Measurements from ENCODE around the gene MAP2.

MAP2 gene

DNA sequence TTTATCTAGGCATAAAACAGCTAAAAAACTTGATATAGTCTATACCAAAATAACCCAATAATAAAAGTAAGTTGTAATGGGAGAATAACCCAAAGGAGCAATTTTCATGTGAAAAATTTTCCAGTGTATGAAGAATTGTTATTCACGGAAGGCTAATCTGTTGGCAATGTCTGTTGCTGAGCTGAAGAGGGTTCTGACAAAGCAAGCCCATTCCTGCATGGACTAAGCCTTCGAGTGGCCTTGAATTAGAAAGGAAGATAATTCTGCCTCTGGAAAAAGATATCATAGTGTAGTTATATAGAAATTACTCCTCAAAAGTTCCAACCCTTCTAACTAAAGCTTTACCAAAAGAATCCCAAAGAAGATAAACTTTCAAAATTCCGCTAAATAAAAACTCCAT lies 101.5 kb downstream of the MAP2 start:
- no peak for DNase-seq (ENCODE audit: low read depth)
- H3K4me3 ChIP-seq (ENCODE audit: low read depth, low read length) = no peak overlapping the region
- TF ChIP-seq, protein P1, sequence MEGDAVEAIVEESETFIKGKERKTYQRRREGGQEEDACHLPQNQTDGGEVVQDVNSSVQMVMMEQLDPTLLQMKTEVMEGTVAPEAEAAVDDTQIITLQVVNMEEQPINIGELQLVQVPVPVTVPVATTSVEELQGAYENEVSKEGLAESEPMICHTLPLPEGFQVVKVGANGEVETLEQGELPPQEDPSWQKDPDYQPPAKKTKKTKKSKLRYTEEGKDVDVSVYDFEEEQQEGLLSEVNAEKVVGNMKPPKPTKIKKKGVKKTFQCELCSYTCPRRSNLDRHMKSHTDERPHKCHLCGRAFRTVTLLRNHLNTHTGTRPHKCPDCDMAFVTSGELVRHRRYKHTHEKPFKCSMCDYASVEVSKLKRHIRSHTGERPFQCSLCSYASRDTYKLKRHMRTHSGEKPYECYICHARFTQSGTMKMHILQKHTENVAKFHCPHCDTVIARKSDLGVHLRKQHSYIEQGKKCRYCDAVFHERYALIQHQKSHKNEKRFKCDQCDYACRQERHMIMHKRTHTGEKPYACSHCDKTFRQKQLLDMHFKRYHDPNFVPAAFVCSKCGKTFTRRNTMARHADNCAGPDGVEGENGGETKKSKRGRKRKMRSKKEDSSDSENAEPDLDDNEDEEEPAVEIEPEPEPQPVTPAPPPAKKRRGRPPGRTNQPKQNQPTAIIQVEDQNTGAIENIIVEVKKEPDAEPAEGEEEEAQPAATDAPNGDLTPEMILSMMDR (IDR thresholded peaks at IDR 0.05; ENCODE audit: control insufficient read depth, extremely low read depth, insufficient read depth) = no peak

DNA sequence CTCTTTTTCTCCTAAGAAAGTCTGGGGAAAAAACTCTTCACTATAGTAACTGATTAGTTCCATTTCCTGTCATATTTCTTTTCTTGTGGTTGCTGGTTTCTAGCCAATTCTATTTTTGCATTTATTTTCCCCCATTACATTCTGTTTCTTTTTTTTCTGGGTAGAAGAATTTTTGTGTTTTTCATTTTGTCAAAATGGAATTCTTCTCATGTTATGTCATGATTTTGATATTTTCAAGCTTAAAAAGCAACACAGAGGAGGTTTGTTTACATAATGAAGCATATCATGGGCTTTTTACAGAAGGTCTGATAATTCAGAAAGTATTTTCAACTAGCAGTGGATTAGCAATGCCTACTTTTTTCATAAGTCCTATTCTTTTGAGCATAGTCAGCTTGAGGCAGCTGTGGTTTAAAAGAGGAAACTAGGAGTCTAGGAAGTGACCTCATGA lies 102.0 kb downstream of the MAP2 start:
- TF ChIP-seq, protein P1 (IDR thresholded peaks at IDR 0.05; ENCODE audit: control insufficient read depth, extremely low read depth, insufficient read depth) = no peak
- no peak for DNase-seq (ENCODE audit: low read depth)
- no peak overlapping the region for H3K4me3 ChIP-seq (ENCODE audit: low read depth, low read length)

DNA sequence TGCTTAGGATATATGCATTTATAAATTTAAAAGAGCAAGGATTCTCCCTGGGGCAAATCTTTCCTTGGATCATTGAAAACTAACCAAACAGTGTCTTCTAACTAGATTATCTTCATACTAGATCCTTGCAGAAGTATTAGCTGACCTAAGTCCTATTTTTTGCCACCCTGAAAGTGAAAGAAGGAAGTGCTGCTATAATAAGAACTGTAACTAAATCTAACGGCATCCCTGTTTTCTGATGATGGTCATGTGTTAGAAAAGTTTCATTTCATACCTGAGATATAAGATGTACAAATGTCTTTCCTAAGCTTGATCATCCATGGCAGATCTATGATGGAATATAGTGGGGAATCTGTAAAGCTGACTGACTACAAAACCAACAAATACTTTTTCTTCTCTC lies 102.7 kb downstream of the MAP2 start:
- TF ChIP-seq, protein P1 (IDR thresholded peaks at IDR 0.05; ENCODE audit: control insufficient read depth, extremely low read depth, insufficient read depth) = no peak
- DNase-seq (ENCODE audit: low read depth) = no peak
- no peak overlapping the region for H3K4me3 ChIP-seq (ENCODE audit: low read depth, low read length)

DNA sequence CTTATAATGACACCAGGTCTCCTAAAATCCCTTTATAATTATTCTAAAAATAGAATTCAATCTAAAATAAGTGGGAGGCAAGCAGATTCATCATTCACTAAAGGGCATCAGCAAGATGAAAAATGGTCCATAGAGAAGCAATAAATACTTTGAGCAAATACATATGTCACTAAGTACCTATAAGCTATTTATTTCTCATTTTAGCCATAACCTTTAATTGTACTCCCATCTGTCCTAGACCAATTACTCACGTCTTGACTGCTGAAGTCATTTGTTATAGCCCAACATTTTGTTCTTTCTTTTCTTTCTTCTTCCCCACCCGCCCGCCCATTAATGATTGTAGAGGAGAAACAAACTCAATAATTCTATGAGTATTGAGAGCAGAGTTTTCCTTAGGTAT lies 105.7 kb downstream of the MAP2 start:
- H3K4me3 ChIP-seq (ENCODE audit: low read depth, low read length) = no peak overlapping the region
- no peak for DNase-seq (ENCODE audit: low read depth)
- TF ChIP-seq, protein P1 (IDR thresholded peaks at IDR 0.05; ENCODE audit: control insufficient read depth, extremely low read depth, insufficient read depth) = no peak

DNA sequence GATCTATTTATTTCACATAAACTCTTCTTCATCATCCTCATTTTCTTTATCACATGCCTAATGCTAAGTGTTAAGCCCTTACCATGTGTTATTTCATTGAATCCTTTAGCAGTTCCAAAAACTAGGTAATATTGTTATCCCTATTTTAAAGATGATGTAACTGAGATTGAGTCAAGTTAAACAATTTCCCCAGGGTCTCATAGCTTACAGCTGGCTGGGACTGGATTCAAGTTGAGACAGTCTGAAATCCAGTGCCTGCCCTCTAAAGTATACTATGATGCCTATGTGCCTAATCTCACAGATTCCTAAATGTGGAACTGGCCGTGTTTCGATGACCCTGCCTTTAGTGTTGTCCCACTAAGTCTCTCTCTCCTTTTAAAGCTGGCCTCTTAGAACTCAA lies 108.5 kb downstream of the MAP2 start:
- DNase-seq (ENCODE audit: low read depth) = no peak
- TF ChIP-seq, protein P1 (IDR thresholded peaks at IDR 0.05; ENCODE audit: control insufficient read depth, extremely low read depth, insufficient read depth) = no peak
- H3K4me3 ChIP-seq (ENCODE audit: low read depth, low read length) = no peak overlapping the region

DNA sequence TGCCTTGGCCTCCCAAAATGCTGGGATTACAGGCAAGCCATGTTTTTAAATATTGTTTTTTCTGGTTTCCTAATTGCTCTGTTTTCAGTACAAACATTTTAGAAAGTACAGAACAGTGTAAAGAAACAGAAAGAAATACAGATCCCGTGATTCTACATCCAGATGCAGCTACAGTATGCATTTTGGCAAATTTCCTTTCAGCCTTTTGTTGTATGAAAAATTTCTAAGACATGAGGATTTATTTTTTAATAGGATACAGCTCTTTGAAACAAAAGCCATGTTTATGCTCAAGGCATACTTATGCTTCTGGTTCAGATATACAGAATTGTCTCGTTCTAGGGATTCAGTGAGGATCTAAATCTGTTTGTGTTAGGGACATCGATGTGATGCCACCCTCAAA lies 109.5 kb downstream of the MAP2 start:
- TF ChIP-seq, protein P1 (IDR thresholded peaks at IDR 0.05; ENCODE audit: control insufficient read depth, extremely low read depth, insufficient read depth) = no peak
- H3K4me3 ChIP-seq (ENCODE audit: low read depth, low read length) = no peak overlapping the region
- DNase-seq (ENCODE audit: low read depth) = no peak

DNA sequence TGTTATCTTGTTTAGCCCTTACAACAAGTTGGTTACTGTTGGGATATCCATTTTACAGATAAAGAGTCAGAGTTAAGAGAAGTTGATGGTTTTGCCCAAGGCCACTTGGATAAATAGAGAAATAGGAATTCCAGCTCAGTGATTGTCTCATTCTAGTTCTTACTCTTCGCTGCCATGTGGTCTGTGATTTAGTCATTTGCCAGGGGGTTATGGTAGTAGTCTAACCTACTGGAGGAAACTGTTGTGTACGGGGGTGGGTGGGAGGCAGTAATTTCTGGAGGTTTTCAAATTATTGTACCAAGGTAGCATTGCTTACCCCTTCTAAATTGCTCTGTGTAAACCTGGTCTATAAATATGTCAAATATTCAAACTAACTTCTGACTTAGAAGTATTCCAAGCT lies 110.4 kb downstream of the MAP2 start:
- TF ChIP-seq, protein P1 (IDR thresholded peaks at IDR 0.05; ENCODE audit: control insufficient read depth, extremely low read depth, insufficient read depth) = no peak
- no peak for DNase-seq (ENCODE audit: low read depth)
- H3K4me3 ChIP-seq (ENCODE audit: low read depth, low read length) = no peak overlapping the region
